LoVo (cell line): ENCODE results near the gene MEPE.
A peak's percentile ranks its signal among the peaks of the same experiment; 100 is the strongest.

Source experiments
- DNase-seq: peaks from one replicate; pipeline ENCODE4 v3.0.0-alpha.2; 2016; ENCODE audit warnings: low spot score

The MEPE gene, protein sequence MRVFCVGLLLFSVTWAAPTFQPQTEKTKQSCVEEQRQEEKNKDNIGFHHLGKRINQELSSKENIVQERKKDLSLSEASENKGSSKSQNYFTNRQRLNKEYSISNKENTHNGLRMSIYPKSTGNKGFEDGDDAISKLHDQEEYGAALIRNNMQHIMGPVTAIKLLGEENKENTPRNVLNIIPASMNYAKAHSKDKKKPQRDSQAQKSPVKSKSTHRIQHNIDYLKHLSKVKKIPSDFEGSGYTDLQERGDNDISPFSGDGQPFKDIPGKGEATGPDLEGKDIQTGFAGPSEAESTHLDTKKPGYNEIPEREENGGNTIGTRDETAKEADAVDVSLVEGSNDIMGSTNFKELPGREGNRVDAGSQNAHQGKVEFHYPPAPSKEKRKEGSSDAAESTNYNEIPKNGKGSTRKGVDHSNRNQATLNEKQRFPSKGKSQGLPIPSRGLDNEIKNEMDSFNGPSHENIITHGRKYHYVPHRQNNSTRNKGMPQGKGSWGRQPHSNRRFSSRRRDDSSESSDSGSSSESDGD

GRCh38 chr4:87832669-87833068 lies at the start of gene MEPE:
Gene MEPE (plus strand): TSS chr4:87832969. CDS start chr4:87834715, 1,746 bp downstream.
- no peak for DNase-seq

- no peak for DNase-seq
Observed at GRCh38 chr4:87783781-87784180, 49.0 kb upstream of the MEPE start.

GRCh38 chr4:87785731-87786509 lies 46.8 kb upstream of the MEPE start:
- DNase-seq: no peak

DNA sequence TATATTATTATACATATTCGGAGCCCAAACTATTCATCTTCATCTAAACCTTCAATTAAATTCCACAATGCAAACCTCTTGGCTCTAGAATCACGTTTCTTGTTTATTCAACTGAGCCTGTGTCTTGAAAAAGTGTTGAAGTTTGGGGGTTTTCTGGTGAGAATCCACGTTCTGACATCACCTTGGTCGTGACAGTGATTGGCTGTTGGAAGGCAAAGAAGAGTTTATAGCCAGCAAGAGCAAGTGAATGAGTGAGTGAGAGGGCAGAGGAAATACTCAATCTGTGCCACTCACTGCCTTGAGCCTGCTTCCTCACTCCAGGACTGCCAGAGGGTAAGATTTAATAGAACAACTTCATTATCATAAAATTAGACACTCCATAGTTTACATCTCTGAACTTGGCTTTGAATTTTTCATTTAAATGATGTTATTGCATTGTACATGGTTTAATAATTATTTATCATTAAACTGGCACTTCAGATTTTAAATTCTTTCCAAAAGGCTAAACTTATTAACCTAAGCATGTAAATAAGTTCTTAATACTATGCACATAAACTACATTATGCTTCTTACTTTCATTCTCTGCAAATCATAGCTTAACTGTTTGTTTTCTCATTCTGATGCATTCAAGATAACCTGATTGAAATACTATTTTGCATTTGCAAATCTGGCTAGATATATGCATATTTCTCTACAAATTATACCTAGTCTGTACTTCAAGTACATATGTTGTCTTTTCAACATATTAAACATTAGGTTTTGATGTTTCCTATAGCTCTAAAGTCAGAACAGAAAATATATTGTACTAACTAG lies 33.3 kb upstream of the MEPE start, which contains the start of gene IBSP:
Gene IBSP (plus strand): TSS at position 254 of the 813 bp plus-strand sequence. CDS start 2,808 bp downstream, outside the sequence.
- no peak for DNase-seq

- DNase-seq: no peak
Observed at GRCh38 chr4:87802858-87803257, 29.9 kb upstream of the MEPE start.

GRCh38 chr4:87803421-87803820 lies 29.3 kb upstream of the MEPE start:
- DNase-seq: no peak

- DNase-seq: no peak
Observed at GRCh38 chr4:87804871-87805270, 27.9 kb upstream of the MEPE start.

- no peak for DNase-seq
Observed at GRCh38 chr4:87805971-87806370, 26.8 kb upstream of the MEPE start.

GRCh38 chr4:87806520-87806919 lies 26.2 kb upstream of the MEPE start:
- no peak for DNase-seq

- DNase-seq: no peak
Observed at GRCh38 chr4:87807402-87807801, 25.4 kb upstream of the MEPE start.

DNA sequence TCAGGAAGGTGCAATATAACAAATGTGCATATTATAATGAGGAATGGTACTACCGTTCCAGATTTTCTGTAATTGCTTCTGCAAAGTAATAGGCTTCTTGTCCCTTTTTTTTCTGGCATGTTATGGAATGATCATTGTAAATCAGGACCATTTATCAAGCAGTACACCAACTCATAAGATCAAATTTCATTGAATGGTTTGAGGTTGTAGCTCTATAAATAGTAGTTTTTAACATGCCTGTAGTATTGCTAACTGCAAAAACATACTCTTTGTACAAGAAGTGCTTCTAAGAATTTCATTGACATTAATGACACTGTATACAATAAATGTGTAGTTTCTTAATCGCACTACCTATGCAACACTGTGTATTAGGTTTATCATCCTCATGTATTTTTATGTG lies 20.8 kb upstream of the MEPE start:
- DNase-seq: no peak

DNA sequence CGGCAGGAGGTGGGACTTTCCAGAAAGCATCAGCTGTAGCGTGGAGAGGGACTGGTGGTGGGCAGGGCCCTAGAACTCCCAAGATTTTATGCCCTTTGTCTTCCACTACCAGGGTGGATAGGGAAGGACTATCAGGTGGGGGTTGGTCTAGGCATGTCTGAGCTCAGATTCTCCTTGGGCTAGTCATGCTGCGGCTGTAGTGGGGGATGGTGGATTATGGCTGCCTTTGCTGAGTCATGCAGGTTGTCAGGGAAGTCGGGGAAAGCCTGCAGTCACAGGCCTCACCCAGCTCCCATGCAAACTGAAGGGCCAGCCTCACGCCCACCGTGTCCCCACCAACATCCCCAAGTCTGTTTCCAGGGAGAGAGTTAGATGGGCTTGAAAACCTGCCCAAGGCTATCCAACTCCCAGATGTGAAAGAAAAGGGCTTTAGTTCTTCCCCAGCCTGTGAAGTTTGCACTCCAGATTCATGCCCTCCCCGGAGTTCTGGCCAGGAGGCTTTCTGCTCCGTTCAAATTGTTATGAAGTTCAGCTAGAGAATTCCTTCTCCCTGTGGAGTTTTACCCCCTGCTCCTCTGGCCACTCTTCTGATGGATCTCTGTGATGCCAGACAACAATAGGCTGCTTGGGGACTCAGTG lies 13.4 kb upstream of the MEPE start:
- no peak for DNase-seq

- DNase-seq: no peak
Observed at GRCh38 chr4:87823200-87823599, 9.6 kb upstream of the MEPE start.

DNA sequence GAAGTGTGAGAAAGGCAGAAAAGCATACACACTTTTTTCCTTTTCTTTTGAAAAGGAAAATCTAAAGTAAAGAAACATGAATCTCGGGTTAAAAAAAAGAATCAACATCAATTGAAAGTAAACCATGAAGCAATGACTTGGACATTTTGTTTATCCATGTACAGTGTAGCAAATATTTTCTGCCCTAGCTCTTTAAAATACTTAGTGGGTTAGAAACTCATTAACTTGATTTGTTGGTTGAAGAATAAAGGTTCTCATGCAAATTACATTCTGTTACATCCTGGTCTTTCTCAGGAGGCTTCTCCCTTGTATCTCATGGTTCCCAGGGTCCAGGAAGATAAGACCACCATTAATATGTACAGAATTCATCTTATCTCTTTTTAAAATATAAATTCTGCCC lies 9.0 kb upstream of the MEPE start:
- DNase-seq: no peak

DNA sequence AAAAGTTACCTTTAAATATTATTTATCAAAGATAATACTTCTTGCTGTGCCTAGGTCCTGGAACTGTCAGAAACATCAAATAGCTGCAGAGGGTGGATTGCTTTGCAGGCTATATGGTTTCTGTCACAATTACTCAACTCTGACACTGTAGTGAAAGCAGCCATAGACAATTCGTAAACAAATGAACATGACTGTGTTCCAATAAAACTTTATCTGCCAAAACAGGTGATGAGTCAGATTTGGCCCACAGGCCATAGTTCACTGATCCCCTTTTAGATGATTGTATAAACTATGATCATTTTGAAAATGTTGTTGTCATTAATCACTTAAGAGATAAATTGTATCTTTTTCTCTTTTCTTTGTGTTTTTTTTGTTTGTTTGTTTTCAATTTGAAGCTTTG lies 8.4 kb upstream of the MEPE start:
- no peak for DNase-seq

GRCh38 chr4:87834401-87834800 lies 1.6 kb downstream of the MEPE start:
- no peak for DNase-seq

- no peak for DNase-seq
Observed at GRCh38 chr4:87835197-87835596, 2.4 kb downstream of the MEPE start.

DNA sequence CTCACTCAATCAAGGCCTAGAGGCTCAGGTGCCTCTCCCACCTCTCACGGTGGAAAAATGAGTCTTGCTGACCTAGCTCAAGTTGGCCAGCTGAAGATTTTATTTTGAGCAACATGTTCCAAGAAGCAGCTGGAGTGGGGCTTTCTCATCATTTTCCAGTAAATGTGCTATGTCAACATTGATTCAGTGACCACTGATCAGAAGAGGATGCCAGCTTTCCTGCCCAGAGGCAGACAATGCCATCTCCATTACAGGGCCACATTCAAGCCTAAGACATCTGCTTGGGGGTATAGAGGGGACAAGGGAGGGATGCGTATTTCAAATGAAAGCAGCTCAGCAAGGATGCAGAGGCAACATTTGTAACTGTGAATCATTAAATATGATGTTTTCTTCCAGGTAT lies 3.0 kb downstream of the MEPE start:
- DNase-seq: no peak

DNA sequence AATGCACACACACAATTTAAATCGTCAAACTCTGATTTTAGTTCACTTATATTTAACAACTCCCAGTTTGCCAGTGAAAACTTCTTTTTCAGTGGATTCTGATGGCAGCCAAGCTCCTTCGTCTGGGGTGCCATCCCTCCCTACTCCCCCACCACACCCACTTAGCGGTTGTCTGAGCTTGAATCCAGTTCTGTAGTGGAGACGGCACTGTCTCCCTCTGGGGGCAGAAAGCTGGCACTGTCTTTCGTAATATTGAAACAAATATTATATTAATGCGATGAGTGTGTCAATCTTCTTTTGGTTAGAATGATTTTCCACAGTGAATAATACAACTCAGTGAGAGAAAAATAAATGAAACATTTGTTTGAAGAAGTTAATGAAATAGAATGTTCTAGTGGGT lies 5.4 kb downstream of the MEPE start:
- DNase-seq: no peak

DNA sequence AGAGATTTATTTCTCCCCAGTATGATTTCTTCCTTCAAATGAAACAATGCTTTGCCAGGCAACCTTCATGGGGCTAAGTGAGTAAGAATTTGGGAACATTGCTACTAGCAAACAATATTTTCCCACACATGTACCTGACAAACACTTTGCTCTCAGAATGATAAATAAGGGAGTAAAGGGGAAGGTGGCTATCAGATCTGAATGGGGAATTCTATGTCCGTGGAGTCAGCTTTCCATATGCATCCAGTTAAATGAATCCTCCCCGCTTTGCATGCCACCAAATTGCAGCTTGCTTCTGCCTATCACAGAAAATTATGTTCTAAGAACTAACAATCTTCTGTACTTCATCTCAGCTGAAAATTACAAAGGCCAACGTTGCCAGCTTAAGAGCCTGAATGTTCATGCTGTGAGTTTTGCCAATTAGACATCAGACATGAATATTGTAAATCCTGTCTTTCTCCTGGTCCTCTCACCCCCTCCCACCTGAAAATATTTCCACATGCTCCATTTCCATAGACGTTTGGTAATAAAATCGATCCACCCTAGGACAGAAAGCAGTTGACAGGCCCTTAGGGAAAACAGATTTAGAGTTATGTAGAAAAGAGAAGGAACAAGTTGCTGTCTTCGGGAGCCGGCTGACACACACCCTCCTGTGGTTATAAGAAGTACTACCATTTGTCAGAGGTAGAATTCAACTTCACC lies 6.3 kb downstream of the MEPE start:
- DNase-seq: peak; percentile 54

DNA sequence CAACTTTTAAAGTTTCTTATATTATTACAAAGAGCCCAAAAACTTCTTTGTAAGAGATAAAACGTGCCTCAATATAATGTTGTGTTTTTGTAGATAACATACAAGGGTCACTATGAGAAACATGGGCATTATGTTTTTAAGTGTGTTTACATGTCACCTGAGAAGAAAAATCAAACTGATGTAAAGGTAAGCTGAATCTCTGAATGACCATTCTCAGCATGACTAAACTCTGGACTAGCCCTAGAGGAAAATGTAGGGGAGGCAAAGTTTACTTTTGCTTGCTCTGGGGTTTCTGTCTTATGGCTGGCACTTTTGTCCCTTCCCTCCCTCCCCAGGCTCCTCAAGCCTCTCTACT lies 6.8 kb downstream of the MEPE start:
- DNase-seq: no peak
